ENCODE data around the gene MAD2L1. TPM values are rescaled to one million over a fixed set of nuclear protein-coding genes. Genes with fewer than 3 reads are reported as not detected.

Gene MAD2L1
- polyA plus RNA-seq, 4 donors, result 3.2 to 32.3 (median 18.4) TPM

DNA sequence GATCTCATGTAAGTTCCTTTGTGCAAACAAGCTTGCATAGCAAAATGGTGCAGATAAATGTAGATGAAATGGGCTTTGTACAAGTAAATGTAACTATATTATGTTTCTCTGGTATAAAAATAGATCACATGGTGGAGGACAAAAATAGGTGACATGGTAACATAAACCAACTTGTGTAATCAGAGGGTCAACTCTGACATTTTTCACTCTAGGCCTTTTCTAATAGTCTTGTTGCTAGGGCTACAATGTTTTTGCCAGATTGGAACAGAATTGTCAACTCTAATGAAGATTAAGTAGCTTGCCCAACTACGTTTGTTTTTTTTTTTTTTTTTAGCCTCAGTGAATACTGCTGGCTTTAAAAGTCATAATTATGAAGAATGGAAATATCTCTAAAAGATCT lies 11.5 kb downstream of the MAD2L1 start:
- Histone ChIP-seq H3K4me1 (ENCODE audit: control insufficient read depth in 3 of 3, insufficient read depth in 2 of 3, low read depth in 1 of 3, low read length in 2 of 3) (peaks cover 0 to 3% (median 0%) of the 10 kb centered on the region in 3 donors), H3K27me3 (ENCODE audit: control insufficient read depth in 3 of 3, insufficient read depth in 3 of 3, low read length in 3 of 3) (no peaks in the 10 kb centered on the region), H3K36me3 (ENCODE audit: control insufficient read depth in 3 of 3, insufficient read depth in 2 of 3, low read depth in 1 of 3, low read length in 3 of 3) (peaks cover 0 to 4% (median 0%) of the 10 kb centered on the region in 3 donors), H3K4me3 (ENCODE audit: low read depth in 1 of 3, low read length in 3 of 3) (no peak overlapping the region), H3K9me3 (ENCODE audit: control insufficient read depth in 2 of 2, insufficient read depth in 1 of 2, low read depth in 1 of 2, low read length in 1 of 2) (no peaks in the 10 kb centered on the region), H3K27ac (ENCODE audit: low read depth in 1 of 3, low read length in 2 of 3) (no peak overlapping the region)
- DNase-seq (no peak), FAIRE-seq (no peak)
- WGBS, 3 donors, result 37 to 59% (median 39%) methylated on average over 1 of the region's 1 CpG

DNA sequence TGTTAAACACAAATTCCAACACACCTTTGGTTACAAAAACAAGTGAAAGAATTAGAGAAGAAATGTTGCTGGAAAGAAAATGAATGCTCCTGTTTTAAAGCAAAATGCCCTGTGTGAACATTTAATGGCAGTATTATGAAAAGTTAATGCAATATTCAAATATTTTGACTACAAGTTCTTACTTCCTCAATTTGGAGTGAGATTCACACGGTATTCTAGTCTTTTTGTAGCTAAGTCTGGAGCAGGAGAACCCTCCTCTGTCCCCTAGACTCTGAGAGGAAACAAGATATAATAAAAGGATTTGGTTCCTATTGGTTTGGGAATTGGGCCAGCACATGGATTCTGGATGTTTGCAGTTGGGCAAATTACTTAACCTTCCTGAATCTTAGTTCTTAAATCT lies 12.7 kb downstream of the MAD2L1 start:
- H3K36me3 ChIP-seq (ENCODE audit: control insufficient read depth in 3 of 3, insufficient read depth in 2 of 3, low read depth in 1 of 3, low read length in 3 of 3), result peaks cover 0 to 4% (median 0%) of the 10 kb centered on the region in 3 donors
- DNase-seq, result no peak
- no peaks in the 10 kb centered on the region for H3K27me3 ChIP-seq (ENCODE audit: control insufficient read depth in 3 of 3, insufficient read depth in 3 of 3, low read length in 3 of 3)
- H3K27ac ChIP-seq (ENCODE audit: low read depth in 1 of 3, low read length in 2 of 3), result no peak overlapping the region
- no peaks in the 10 kb centered on the region for H3K9me3 ChIP-seq (ENCODE audit: control insufficient read depth in 2 of 2, insufficient read depth in 1 of 2, low read depth in 1 of 2, low read length in 1 of 2)
- no peak for FAIRE-seq
- H3K4me1 ChIP-seq (ENCODE audit: control insufficient read depth in 3 of 3, insufficient read depth in 2 of 3, low read depth in 1 of 3, low read length in 2 of 3), result peaks cover 0 to 3% (median 0%) of the 10 kb centered on the region in 3 donors
- no peak overlapping the region for H3K4me3 ChIP-seq (ENCODE audit: low read depth in 1 of 3, low read length in 3 of 3)
- 59 to 70% (median 67%) methylated on average over 1 of the region's 1 CpG for WGBS, 3 donors

DNA sequence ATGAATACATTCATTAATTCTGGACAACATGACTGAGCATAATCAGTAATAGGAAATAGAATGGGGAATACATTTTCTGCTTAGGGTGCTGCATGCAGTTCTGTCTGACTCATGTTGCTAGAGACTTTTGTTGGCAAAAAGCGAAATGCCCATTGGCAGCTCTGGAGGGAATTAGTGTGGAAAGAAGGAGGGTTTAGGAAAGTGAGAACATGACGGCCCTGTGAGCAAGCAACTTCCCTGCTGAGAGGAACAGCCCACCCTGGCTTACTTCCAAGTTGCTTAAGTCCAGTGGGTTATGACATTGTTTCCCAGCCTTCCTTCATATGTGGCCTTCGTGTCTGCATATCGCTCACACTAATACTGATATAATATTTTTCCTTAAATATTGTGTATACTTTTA lies 13.8 kb downstream of the MAD2L1 start:
- DNase-seq, result no peak
- Histone ChIP-seq H3K4me3 (ENCODE audit: low read depth in 1 of 3, low read length in 3 of 3) (no peak overlapping the region), H3K27ac (ENCODE audit: low read depth in 1 of 3, low read length in 2 of 3) (no peak overlapping the region), H3K27me3 (ENCODE audit: control insufficient read depth in 3 of 3, insufficient read depth in 3 of 3, low read length in 3 of 3) (no peaks in the 10 kb centered on the region), H3K9me3 (ENCODE audit: control insufficient read depth in 2 of 2, insufficient read depth in 1 of 2, low read depth in 1 of 2, low read length in 1 of 2) (no peaks in the 10 kb centered on the region), H3K36me3 (ENCODE audit: control insufficient read depth in 3 of 3, insufficient read depth in 2 of 3, low read depth in 1 of 3, low read length in 3 of 3) (no peaks in the 10 kb centered on the region), H3K4me1 (ENCODE audit: control insufficient read depth in 3 of 3, insufficient read depth in 2 of 3, low read depth in 1 of 3, low read length in 2 of 3) (no peaks in the 10 kb centered on the region)
- FAIRE-seq, result no peak
- 76 to 91% (median 86%) methylated on average over 4 of the region's 4 CpGs for WGBS, 3 donors

DNA sequence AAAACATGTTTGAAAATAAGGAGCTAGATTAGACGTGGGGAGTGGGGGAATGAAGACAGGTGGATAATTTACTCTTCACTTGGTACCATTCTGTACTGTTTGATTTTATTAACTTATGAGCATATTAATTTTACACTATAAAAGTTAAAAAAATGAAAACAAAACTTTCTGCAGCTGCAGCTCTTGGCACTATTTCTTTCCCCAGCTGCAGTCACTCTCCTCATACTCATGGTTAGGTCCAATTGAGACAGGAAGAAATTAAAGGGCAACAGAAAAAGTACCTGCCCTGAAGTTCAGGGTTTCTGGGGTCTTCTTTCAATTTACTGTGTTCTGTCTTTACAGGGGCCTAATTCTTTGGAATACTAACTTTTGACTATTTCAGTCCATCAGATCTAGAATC lies 15.4 kb downstream of the MAD2L1 start:
- no peaks in the 10 kb centered on the region for H3K36me3 ChIP-seq (ENCODE audit: control insufficient read depth in 3 of 3, insufficient read depth in 2 of 3, low read depth in 1 of 3, low read length in 3 of 3)
- DNase-seq (no peak), FAIRE-seq (no peak)
- H3K9me3 ChIP-seq (ENCODE audit: control insufficient read depth in 2 of 2, insufficient read depth in 1 of 2, low read depth in 1 of 2, low read length in 1 of 2), result no peaks in the 10 kb centered on the region
- H3K4me3 ChIP-seq (ENCODE audit: low read depth in 1 of 3, low read length in 3 of 3), result no peak overlapping the region
- H3K27me3 ChIP-seq (ENCODE audit: control insufficient read depth in 3 of 3, insufficient read depth in 3 of 3, low read length in 3 of 3), result no peaks in the 10 kb centered on the region
- H3K4me1 ChIP-seq (ENCODE audit: control insufficient read depth in 3 of 3, insufficient read depth in 2 of 3, low read depth in 1 of 3, low read length in 2 of 3), result no peaks in the 10 kb centered on the region
- 64 to 73% (median 65%) methylated on average over 1 of the region's 1 CpG for WGBS, 3 donors
- no peak overlapping the region for H3K27ac ChIP-seq (ENCODE audit: low read depth in 1 of 3, low read length in 2 of 3)

DNA sequence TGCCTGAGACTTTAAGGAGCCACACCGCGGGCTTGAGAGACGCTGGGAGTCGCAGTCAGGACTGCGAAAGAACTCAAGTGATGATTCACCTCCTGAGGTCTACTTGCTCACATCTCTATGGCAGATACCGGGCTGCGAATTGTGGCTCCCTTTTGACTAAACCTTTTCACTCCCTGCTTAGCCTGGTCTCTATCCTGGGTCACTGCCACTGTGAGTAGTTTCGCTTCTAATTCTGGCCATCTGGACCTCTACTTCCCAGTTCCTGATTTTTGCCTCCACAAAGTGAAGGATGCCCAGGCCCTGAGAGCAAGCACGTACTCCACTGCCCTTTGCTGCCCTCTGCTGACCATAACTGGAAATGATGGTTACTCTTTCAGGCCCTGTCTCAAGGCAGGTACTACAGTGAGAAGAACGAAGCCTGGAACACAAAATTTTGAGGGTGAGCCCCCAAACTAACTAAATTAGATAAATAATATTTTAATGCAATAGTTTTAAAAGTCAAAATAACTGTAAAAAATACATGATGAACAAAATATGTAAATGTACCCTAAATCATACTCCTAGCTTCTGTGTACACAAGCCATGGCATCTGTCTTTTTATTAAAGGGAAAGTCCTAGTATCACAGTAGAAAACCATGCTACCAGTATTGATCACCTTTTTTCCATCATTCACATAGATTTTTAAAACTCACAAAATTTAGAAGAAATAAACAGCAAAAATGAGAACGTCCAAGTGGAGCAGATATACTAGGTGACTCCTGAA lies 16.7 kb downstream of the MAD2L1 start:
- H3K4me1 ChIP-seq (ENCODE audit: control insufficient read depth in 3 of 3, insufficient read depth in 2 of 3, low read depth in 1 of 3, low read length in 2 of 3), result no peaks in the 10 kb centered on the region
- H3K27me3 ChIP-seq (ENCODE audit: control insufficient read depth in 3 of 3, insufficient read depth in 3 of 3, low read length in 3 of 3), result no peaks in the 10 kb centered on the region
- DNase-seq (peak; percentile 82 to 87), FAIRE-seq (no peak)
- H3K36me3 ChIP-seq (ENCODE audit: control insufficient read depth in 3 of 3, insufficient read depth in 2 of 3, low read depth in 1 of 3, low read length in 3 of 3), result no peaks in the 10 kb centered on the region
- no peaks in the 10 kb centered on the region for H3K9me3 ChIP-seq (ENCODE audit: control insufficient read depth in 2 of 2, insufficient read depth in 1 of 2, low read depth in 1 of 2, low read length in 1 of 2)
- WGBS, 3 donors, result 37 to 43% (median 38%) methylated on average over 11 of the region's 11 CpGs
- H3K4me3 ChIP-seq (ENCODE audit: low read depth in 1 of 3, low read length in 3 of 3), result no peak overlapping the region
- peak overlapping the region in 1 of 3 donors; percentile 82 for H3K27ac ChIP-seq (ENCODE audit: low read depth in 1 of 3, low read length in 2 of 3)

DNA sequence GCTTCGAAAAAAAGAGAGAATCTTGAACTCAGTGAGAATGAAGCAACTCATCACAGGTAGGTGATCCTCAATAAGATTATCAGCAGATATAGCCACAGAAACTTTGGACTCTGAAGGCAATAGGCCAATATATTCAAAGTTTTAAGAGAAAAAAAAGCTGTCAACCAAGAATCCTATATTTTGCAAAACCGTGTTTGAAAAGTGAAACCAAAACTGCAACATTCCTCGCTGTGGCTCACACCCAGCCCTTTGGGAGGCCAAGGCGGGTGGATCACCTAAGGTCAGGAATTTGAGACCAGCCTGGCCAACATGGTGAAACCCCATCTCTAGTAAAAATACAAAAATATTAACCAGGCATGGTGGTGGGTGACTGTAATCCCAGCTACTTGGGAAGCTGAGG lies 22.8 kb downstream of the MAD2L1 start:
- DNase-seq, result peak in 1 of 2 donors; percentile 7
- Histone ChIP-seq H3K27ac (ENCODE audit: low read depth in 1 of 3, low read length in 2 of 3) (no peak overlapping the region), H3K9me3 (ENCODE audit: control insufficient read depth in 2 of 2, insufficient read depth in 1 of 2, low read depth in 1 of 2, low read length in 1 of 2) (peaks cover 0 to 8% of the 10 kb centered on the region in 2 donors), H3K4me1 (ENCODE audit: control insufficient read depth in 3 of 3, insufficient read depth in 2 of 3, low read depth in 1 of 3, low read length in 2 of 3) (no peaks in the 10 kb centered on the region), H3K4me3 (ENCODE audit: low read depth in 1 of 3, low read length in 3 of 3) (no peak overlapping the region), H3K36me3 (ENCODE audit: control insufficient read depth in 3 of 3, insufficient read depth in 2 of 3, low read depth in 1 of 3, low read length in 3 of 3) (no peaks in the 10 kb centered on the region), H3K27me3 (ENCODE audit: control insufficient read depth in 3 of 3, insufficient read depth in 3 of 3, low read length in 3 of 3) (no peaks in the 10 kb centered on the region)
- FAIRE-seq, result no peak
- WGBS, 3 donors, result 66 to 82% (median 69%) methylated on average over 4 of the region's 4 CpGs

DNA sequence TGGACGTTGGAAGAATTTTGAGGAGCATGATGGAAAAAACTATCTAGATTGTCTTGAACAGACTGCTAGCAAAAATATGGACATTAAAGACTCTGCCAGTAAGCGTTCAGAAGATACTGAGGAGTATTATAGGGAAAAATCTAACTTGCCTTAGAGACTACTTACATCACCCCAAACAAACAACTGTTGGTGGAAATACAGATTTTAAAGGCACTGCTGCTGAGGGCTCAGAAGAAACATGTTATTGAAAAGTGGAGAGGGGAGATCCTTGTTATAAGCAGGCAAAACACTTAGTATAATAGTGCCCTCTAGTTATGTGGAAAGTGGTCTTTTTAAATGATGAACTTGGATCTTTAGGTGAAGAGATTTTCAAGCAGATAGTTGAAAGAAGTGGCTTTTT lies 29.2 kb downstream of the MAD2L1 start:
- H3K9me3 ChIP-seq (ENCODE audit: control insufficient read depth in 2 of 2, insufficient read depth in 1 of 2, low read depth in 1 of 2, low read length in 1 of 2), result peaks cover 0 to 3% of the 10 kb centered on the region in 2 donors
- DNase-seq (no peak), FAIRE-seq (no peak)
- no peaks in the 10 kb centered on the region for H3K36me3 ChIP-seq (ENCODE audit: control insufficient read depth in 3 of 3, insufficient read depth in 2 of 3, low read depth in 1 of 3, low read length in 3 of 3)
- H3K27me3 ChIP-seq (ENCODE audit: control insufficient read depth in 3 of 3, insufficient read depth in 3 of 3, low read length in 3 of 3), result peaks cover 0 to 5% (median 2%) of the 10 kb centered on the region in 3 donors
- H3K4me3 ChIP-seq (ENCODE audit: low read depth in 1 of 3, low read length in 3 of 3), result no peak overlapping the region
- WGBS, 3 donors, result 72 to 82% (median 80%) methylated on average over 2 of the region's 2 CpGs
- no peak overlapping the region for H3K27ac ChIP-seq (ENCODE audit: low read depth in 1 of 3, low read length in 2 of 3)
- no peaks in the 10 kb centered on the region for H3K4me1 ChIP-seq (ENCODE audit: control insufficient read depth in 3 of 3, insufficient read depth in 2 of 3, low read depth in 1 of 3, low read length in 2 of 3)

DNA sequence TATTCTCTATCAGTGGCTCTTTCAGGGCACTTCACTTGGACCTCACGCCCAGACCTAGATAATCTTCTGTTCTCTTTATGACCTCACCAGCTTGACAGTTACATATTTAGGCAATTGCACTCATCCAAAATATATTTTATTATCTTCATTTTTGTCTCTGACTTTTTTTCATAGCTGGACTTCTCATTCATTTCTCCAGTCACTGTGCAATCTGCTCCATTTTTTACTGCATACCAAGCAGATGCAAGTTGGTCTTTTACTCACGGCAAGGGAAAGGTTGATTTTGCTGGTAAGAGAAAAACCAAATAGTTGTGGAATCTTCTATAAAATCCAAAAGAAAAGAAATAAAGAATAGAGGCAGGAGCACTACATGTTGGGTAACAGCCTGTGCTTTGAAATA lies 31.7 kb downstream of the MAD2L1 start:
- Histone ChIP-seq H3K36me3 (ENCODE audit: control insufficient read depth in 3 of 3, insufficient read depth in 2 of 3, low read depth in 1 of 3, low read length in 3 of 3) (no peaks in the 10 kb centered on the region), H3K27me3 (ENCODE audit: control insufficient read depth in 3 of 3, insufficient read depth in 3 of 3, low read length in 3 of 3) (peaks cover 0 to 5% (median 2%) of the 10 kb centered on the region in 3 donors), H3K9me3 (ENCODE audit: control insufficient read depth in 2 of 2, insufficient read depth in 1 of 2, low read depth in 1 of 2, low read length in 1 of 2) (no peaks in the 10 kb centered on the region), H3K4me3 (ENCODE audit: low read depth in 1 of 3, low read length in 3 of 3) (no peak overlapping the region), H3K27ac (ENCODE audit: low read depth in 1 of 3, low read length in 2 of 3) (no peak overlapping the region), H3K4me1 (ENCODE audit: control insufficient read depth in 3 of 3, insufficient read depth in 2 of 3, low read depth in 1 of 3, low read length in 2 of 3) (no peaks in the 10 kb centered on the region)
- 54 to 73% (median 60%) methylated on average over 2 of the region's 2 CpGs for WGBS, 3 donors
- DNase-seq, result no peak
- no peak for FAIRE-seq

DNA sequence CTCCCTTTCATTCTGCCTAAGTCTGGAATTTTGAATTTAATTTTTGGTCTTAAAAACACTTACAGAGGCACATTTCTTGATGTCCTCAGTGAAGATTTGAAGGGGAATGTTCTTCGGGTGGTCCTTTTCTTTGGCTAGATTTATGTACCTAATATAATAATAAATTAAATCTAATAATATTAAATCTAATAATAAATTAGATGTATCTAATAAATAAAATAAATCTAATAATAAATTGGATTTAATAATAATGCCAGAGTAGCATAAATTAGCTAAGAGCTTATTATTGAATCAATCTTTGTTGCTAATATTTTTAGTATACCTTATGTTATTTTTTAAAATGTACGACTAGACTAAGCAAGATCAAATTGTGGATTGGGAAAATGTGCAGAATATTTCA lies 39.8 kb downstream of the MAD2L1 start:
- Histone ChIP-seq H3K4me3 (ENCODE audit: low read depth in 1 of 3, low read length in 3 of 3) (no peak overlapping the region), H3K9me3 (ENCODE audit: control insufficient read depth in 2 of 2, insufficient read depth in 1 of 2, low read depth in 1 of 2, low read length in 1 of 2) (no peaks in the 10 kb centered on the region), H3K36me3 (ENCODE audit: control insufficient read depth in 3 of 3, insufficient read depth in 2 of 3, low read depth in 1 of 3, low read length in 3 of 3) (no peaks in the 10 kb centered on the region), H3K27me3 (ENCODE audit: control insufficient read depth in 3 of 3, insufficient read depth in 3 of 3, low read length in 3 of 3) (no peaks in the 10 kb centered on the region), H3K27ac (ENCODE audit: low read depth in 1 of 3, low read length in 2 of 3) (no peak overlapping the region), H3K4me1 (ENCODE audit: control insufficient read depth in 3 of 3, insufficient read depth in 2 of 3, low read depth in 1 of 3, low read length in 2 of 3) (no peaks in the 10 kb centered on the region)
- WGBS, 3 donors, result 76 to 95% (median 90%) methylated on average over 2 of the region's 2 CpGs
- DNase-seq (no peak), FAIRE-seq (no peak)
